ENCODE results near the gene CCBE1. TPM values are rescaled to one million over a fixed set of nuclear protein-coding genes. Genes with fewer than 3 reads are reported as not detected.

The CCBE1 gene
- total RNA-seq, 1 donor from 2014 or later: 3.6 TPM

- intact Hi-C loops (cut with DNase I): loop anchor here (5.0 kb wide), 1 partner anchor 135 kb away; no protein-coding TSS in a partner anchor
- DNase-seq (ENCODE audit: missing footprints) (no peak), ATAC-seq (no peak)
Observed at GRCh38 chr18:59607471-59607870, 89.8 kb downstream of the CCBE1 start.

- DNase-seq (ENCODE audit: missing footprints): no peak
- no peak for ATAC-seq
- intact Hi-C loops (cut with DNase I): loop anchor here (5.0 kb wide), 1 partner anchor 135 kb away; no protein-coding TSS in a partner anchor
Observed at GRCh38 chr18:59607078-59607379, 90.2 kb downstream of the CCBE1 start.

GRCh38 chr18:59606193-59607077 is 90.8 kb downstream of the CCBE1 start:
- DNase-seq (ENCODE audit: missing footprints) (no peak), ATAC-seq (peak; percentile 74)
- intact Hi-C loops (cut with DNase I): loop anchor here (5.0 kb wide), 1 partner anchor 134 kb away; no protein-coding TSS in a partner anchor

GRCh38 chr18:59605633-59606192 is 91.5 kb downstream of the CCBE1 start:
- ATAC-seq (peak; percentile 43), DNase-seq (ENCODE audit: missing footprints) (no peak)

GRCh38 chr18:59604877-59605276 is 92.3 kb downstream of the CCBE1 start:
- ATAC-seq (peak; percentile 62), DNase-seq (ENCODE audit: missing footprints) (no peak)
- intact Hi-C loops (cut with DNase I): loop anchor here (5.0 kb wide), 1 partner anchor 133 kb away; no protein-coding TSS in a partner anchor

More at GRCh38 chr18:59605633-59606192, 91.5 kb downstream of the CCBE1 start:
- intact Hi-C loops (cut with DNase I): loop anchor here (5.0 kb wide), 1 partner anchor 133 kb away; no protein-coding TSS in a partner anchor

- ATAC-seq (no peak), DNase-seq (ENCODE audit: missing footprints) (no peak)
- intact Hi-C loops (cut with DNase I): no loop called here
Observed at GRCh38 chr18:59597049-59597448, 100.2 kb downstream of the CCBE1 start.

- intact Hi-C loops (cut with DNase I): no loop called here
- peak; percentile 75 for ATAC-seq
- DNase-seq (ENCODE audit: missing footprints): no peak
Observed at GRCh38 chr18:59593291-59593717, 103.9 kb downstream of the CCBE1 start.

- no peak for ATAC-seq
Observed at GRCh38 chr18:59592624-59593023, 104.6 kb downstream of the CCBE1 start.

GRCh38 chr18:59582395-59582794 is 114.8 kb downstream of the CCBE1 start:
- intact Hi-C loops (cut with DNase I): no loop called here
- peak; percentile 83 for ATAC-seq

More at GRCh38 chr18:59592624-59593023, 104.6 kb downstream of the CCBE1 start:
- DNase-seq (ENCODE audit: missing footprints): no peak
- intact Hi-C loops (cut with DNase I): no loop called here

GRCh38 chr18:59579509-59579908 is 117.7 kb downstream of the CCBE1 start:
- intact Hi-C loops (cut with DNase I): no loop called here
- peak; percentile 69 for ATAC-seq

More at GRCh38 chr18:59582395-59582794, 114.8 kb downstream of the CCBE1 start:
- no peak for DNase-seq (ENCODE audit: missing footprints)

GRCh38 chr18:59577386-59577655 is 119.9 kb downstream of the CCBE1 start:
- ATAC-seq: no peak
- intact Hi-C loops (cut with DNase I): no loop called here
- DNase-seq (ENCODE audit: missing footprints): no peak

More at GRCh38 chr18:59579509-59579908, 117.7 kb downstream of the CCBE1 start:
- no peak for DNase-seq (ENCODE audit: missing footprints)

- ATAC-seq (no peak), DNase-seq (ENCODE audit: missing footprints) (no peak)
- intact Hi-C loops (cut with DNase I): no loop called here
Observed at GRCh38 chr18:59576541-59577385, 120.5 kb downstream of the CCBE1 start.

GRCh38 chr18:59575995-59576394 is 121.2 kb downstream of the CCBE1 start:
- intact Hi-C loops (cut with DNase I): no loop called here
- ATAC-seq (no peak), DNase-seq (ENCODE audit: missing footprints) (no peak)

GRCh38 chr18:59573962-59574361 is 123.3 kb downstream of the CCBE1 start:
- DNase-seq (ENCODE audit: missing footprints): no peak

GRCh38 chr18:59571902-59572301 is 125.3 kb downstream of the CCBE1 start:
- no peak for DNase-seq (ENCODE audit: missing footprints)
- ATAC-seq: no peak
- intact Hi-C loops (cut with DNase I): no loop called here

More at GRCh38 chr18:59573962-59574361, 123.3 kb downstream of the CCBE1 start:
- ATAC-seq: no peak
- intact Hi-C loops (cut with DNase I): no loop called here

GRCh38 chr18:59570796-59571195 is 126.4 kb downstream of the CCBE1 start:
- DNase-seq (ENCODE audit: missing footprints) (no peak), ATAC-seq (no peak)
- intact Hi-C loops (cut with DNase I): no loop called here

GRCh38 chr18:59570101-59570775 is 127.0 kb downstream of the CCBE1 start:
- no peak for ATAC-seq
- intact Hi-C loops (cut with DNase I): no loop called here
- DNase-seq (ENCODE audit: missing footprints): no peak

- intact Hi-C loops (cut with DNase I): loop anchor here (10.0 kb wide), 1 partner anchor 125 kb away; the partner anchor contains the start of gene CCBE1
- DNase-seq (ENCODE audit: missing footprints) (no peak), ATAC-seq (no peak)
Observed at GRCh38 chr18:59569390-59569791, 127.8 kb downstream of the CCBE1 start.
